Epidermal melanocyte (primary cell): Measurements from ENCODE around the gene CRAMP1.
"Not testable (repeated sequence)": the region's sequence is repeated elsewhere in the genome, so short reads cannot be mapped to it uniquely, and the experiment has no call there.

Source experiments
- DNase-seq: peaks from one replicate; pipeline ENCODE4 v3.0.0; 2011; ENCODE audit warnings: low spot score; ENCODE audit not compliant: insufficient read length

The CRAMP1 gene, protein sequence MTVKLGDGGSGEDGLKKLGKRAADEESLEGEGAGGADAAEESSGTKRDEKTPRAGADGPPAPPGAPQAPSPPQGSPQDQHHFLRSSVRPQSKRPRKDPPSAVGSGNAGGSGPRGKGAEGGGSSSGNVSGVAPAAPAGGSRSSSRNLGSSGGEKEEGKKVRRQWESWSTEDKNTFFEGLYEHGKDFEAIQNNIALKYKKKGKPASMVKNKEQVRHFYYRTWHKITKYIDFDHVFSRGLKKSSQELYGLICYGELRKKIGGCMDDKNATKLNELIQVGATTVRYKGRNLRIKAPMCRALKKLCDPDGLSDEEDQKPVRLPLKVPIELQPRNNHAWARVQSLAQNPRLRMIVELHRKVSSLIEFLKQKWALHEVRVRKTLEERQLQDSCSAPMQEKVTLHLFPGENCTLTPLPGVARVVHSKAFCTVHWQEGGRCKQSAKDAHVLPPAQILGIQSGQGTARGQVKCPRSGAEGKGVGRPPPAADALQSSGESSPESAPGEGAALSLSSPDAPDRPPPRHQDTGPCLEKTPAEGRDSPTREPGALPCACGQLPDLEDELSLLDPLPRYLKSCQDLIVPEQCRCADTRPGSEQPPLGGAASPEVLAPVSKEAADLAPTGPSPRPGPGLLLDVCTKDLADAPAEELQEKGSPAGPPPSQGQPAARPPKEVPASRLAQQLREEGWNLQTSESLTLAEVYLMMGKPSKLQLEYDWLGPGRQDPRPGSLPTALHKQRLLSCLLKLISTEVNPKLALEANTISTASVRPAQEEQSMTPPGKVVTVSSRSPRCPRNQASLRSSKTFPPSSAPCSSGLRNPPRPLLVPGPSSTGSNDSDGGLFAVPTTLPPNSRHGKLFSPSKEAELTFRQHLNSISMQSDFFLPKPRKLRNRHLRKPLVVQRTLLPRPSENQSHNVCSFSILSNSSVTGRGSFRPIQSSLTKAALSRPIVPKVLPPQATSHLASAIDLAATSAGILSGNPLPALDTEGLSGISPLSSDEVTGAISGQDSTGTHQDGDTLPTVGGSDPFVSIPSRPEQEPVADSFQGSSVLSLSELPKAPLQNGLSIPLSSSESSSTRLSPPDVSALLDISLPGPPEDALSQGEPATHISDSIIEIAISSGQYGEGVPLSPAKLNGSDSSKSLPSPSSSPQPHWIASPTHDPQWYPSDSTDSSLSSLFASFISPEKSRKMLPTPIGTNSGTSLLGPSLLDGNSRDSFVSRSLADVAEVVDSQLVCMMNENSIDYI (N-terminal part only)

DNA sequence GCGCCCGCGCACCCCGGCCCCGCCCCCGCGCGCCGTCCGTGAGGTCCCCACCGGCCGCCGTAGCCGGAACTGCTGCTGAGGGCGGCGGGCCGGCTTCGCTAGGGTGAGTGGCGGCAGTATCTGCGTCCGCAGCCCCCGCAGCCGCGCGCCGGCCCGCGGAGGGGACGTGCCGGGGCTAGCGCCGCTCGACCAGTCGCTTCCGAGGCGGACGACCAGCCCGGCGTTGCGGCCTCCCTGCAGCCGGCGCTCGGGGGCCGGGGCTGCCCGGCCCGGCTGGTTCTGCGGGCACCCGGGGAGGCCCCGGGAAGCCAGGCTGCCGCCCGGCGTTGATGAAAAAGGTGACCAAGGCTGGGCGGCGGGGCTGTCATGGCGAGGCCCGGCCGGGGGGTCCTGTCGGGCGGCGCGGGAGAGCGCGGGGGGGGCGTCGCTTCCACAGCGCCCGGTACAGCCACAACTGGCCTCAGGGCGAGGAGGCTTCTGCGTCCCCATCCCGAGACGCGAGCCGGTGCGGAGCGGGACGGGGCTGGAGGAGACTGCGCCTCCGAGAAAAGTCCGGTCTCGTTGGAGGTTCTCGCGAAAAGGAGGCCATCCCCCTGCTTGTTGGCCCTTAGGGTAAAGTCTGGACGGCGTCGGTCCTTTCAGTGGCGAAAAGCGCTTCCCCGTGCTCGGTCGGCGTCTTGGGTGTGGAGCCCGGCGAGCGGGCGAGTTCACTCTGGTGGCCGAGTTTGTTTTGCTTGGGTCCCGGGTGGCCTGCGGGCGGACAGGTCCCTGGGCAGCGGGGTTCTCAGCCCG lies at the start of gene CRAMP1:
Gene CRAMP1 (plus strand): TSS at position 41 of the 792 bp plus-strand sequence. CDS start 2,280 bp downstream, outside the sequence.
- no peak for DNase-seq

DNA sequence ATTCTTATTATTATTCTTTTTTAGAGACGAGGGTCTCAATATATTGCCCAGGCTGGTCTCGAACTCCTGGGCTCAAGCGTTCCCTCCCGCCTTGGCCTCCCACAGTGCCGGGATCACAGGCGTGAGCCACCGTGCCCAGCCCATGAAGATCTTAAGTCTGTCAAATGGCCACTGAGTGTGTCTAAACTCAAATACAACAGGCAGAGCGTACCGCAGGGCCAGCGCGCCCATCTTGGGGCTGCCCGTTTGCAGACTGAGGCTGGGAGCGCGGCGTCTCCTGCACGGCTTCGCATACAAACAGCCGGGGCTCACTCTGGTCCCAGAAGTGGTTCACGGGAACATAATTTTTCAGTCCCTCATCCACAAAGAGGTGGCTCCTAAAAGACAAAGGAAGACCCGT lies 48.4 kb upstream of the CRAMP1 start:
- DNase-seq, result no peak

- DNase-seq, result no peak
Measured at GRCh38 chr16:1564325-1564724, 47.8 kb upstream of the CRAMP1 start.

GRCh38 chr16:1565083-1565805 lies 46.9 kb upstream of the CRAMP1 start:
- DNase-seq, result no peak

- no peak for DNase-seq
Measured at GRCh38 chr16:1567988-1568387, 44.2 kb upstream of the CRAMP1 start.

- no peak for DNase-seq
Measured at GRCh38 chr16:1571012-1571671, 41.0 kb upstream of the CRAMP1 start.

GRCh38 chr16:1572673-1573072 lies 39.5 kb upstream of the CRAMP1 start:
- no peak for DNase-seq

DNA sequence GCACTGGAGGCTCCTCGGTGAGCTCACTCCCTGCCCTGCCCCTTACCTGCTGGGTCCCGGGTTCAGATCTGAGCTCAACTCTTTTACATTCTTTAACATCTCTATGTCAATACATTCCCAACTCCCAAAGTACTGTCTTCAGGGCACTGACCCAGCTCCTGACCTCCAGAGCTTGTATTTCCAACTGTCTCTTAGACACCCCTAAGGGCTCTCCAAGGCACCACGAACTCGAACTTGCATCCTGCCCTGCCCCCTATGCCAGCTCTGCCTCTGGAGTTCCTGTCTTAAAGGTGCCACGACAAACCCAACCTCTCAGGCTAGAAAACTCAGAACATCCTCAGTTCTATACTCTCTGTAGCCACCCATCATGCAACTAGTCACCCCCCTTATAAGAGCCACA lies 38.9 kb upstream of the CRAMP1 start:
- DNase-seq, result no peak

DNA sequence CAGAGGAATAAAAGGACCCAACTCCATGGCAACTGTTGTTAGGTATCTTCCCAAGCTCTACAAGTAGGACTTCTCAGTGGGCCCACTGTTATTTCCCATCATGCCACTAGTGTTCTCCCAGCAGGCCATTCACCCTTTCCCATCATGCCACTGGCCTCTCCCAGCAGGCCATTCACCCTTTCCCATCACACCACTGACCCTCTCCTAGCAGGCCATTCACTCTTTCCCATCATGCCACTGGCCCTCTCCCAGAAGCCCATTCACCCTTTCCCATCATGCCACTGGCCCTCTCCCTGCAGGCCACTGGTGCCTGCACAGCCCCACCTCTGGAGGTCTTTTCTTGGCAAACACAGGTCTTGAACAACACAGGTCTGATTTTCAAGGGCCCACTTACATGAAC lies 36.6 kb upstream of the CRAMP1 start:
- DNase-seq, result no peak

- DNase-seq, result no peak
Measured at GRCh38 chr16:1579214-1579613, 32.9 kb upstream of the CRAMP1 start.

- no peak for DNase-seq
Measured at GRCh38 chr16:1580256-1580655, 31.9 kb upstream of the CRAMP1 start.

DNA sequence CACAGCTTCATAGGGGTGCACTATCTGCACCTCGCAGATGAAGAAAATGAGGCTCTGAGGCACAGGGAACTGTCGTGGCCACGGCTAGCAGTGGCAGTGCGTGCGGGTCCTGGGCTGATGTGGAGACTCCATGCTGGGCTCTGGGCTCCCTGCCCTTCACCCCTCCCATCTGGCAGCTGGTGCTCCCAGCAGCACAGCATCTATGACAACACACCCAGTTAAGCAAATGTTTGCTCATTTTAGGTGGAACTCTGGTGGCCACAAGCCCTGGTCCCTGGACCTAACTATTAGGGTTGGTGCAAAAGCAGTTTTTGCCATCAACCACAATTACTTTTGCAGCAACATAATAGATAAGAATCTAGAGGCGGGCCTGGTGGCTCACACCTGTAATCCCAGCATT lies 31.2 kb upstream of the CRAMP1 start:
- DNase-seq, result no peak

DNA sequence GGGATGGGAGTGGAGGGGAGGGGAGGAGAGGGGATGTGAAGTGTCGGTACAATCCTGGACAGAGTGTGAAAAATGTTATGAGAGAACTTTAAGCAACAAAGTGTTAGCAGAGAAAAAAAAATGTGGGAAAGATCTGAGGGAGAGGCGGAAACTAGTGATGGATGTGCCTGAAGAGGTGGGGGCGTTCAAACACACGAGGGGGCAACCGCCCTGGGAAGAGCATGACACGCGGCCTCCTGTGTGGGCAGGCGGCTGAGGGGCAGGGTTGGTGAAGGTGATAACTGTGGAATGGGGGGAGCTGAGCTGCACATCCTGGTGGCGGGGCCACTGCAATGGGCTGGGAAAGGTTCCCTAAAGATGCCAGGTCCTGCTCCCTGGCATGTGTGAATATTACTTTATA lies 30.4 kb upstream of the CRAMP1 start:
- DNase-seq, result no peak

GRCh38 chr16:1583180-1583579 lies 29.0 kb upstream of the CRAMP1 start:
- no peak for DNase-seq

GRCh38 chr16:1584926-1585484 lies 27.2 kb upstream of the CRAMP1 start:
- DNase-seq, result no peak

DNA sequence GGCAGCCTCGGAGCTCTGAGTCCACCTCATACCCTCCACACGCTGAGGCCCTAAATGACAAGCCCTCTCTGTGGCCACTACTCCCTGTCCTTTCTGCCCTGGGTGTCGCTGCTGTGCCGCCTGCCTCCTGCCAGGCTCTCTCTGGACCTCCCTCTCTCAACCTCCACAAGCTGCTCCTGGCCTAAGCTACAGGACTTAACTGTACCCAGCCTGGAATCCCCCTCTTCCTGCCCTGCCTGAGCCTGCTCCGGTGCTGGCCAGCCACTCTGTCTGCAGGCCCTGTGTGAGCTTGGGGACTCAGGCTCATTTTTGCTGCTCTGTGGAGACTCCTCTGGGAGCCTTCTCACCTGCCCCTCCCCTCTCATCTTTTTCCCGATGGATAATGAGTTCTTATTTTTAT lies 21.8 kb upstream of the CRAMP1 start:
- no peak for DNase-seq

DNA sequence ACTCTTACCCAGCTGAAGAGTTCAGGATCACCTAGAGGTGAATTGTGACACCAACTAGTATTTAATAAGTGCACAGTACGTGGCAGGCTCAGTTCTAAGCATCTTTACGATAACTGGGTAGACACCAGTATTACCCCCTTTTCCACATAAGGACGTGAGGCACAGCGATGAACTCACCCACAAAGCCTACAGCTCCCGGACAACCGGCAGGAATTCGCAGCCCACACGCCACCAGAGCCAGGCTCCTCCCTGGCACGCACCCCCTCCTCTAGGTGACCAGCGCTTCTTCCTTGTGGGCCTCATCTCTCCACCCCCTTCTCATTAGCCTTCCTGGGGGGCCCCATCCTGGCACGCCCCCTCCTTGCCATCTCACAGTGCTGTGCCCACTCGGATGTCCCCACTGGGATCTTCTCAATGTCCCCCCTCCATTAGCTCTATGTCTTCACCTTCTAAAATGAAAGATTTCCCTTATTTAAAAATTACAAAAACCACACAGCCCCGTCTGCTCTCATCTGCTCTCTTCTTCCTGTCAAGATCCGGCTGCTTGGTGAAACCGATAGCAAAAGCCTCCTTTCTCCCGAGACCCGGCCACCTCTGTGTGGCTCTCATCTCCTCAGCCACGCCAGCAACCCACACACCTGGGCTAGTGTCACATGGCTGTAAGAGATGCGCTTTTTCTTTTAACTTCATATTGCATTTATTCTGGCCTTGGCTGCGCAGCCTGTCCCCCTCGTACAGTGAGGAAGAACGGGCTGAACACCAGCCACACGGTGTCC lies 21.0 kb upstream of the CRAMP1 start:
- no peak for DNase-seq

DNA sequence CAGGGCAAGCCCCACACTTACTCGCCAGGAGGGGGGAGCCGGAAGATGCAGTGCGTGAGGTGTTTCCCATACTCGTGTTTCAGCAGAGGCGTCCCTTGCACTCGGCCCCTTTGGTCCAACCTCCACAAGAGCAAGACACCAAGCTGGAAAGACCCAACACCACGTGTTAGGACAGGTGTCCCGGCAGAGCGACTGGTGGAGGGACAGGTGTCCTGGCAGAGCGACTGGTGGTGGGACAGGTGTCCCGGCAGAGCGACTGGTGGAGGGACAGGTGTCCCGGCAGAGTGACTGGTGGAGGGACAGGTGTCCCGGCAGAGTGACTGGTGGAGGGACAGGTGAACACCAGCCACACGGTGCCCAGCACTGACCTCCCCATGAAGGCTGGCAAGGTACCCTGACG lies 19.7 kb upstream of the CRAMP1 start:
- DNase-seq, result no peak

GRCh38 chr16:1595511-1595910 lies 16.6 kb upstream of the CRAMP1 start:
- not testable (repeated sequence) for DNase-seq
